ENCODE results near the gene MSX1. TPM values are rescaled to one million over a fixed set of nuclear protein-coding genes. Genes with fewer than 3 reads are reported as not detected.

MSX1 gene
- 2.1 TPM for total RNA-seq

DNA sequence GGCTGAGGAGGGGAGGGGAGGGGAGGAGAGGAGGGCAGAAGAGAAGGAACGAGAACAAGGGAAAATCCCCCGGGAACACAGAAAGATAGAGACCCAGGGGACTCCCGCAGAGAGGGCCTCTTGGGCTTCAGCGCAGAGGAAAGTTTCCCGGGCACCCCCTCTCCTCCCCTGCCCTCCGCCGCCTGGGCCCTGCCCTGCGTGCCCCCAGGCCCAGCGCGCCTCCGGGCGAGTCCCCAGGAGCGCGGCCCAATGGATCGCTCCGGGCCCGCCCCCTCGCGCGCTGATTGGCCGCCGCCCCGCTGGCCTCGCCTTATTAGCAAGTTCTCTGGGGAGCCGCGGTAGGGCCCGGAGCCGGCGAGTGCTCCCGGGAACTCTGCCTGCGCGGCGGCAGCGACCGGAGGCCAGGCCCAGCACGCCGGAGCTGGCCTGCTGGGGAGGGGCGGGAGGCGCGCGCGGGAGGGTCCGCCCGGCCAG is at the start of gene MSX1:
Gene MSX1 (plus strand): TSS at position 341 of the 474 bp plus-strand sequence. CDS start 235 bp downstream, outside the sequence.

Other genes starting within 250 kb of the MSX1 start
- 0.69 TPM for gene CYTL1, start 159.8 kb downstream of the MSX1 start, total RNA-seq
- 18.2 TPM for gene STK32B, start 191.8 kb downstream of the MSX1 start, total RNA-seq